ENCODE measurements around the gene GALM. TPM values are rescaled to one million over a fixed set of nuclear protein-coding genes. Genes with fewer than 3 reads are reported as not detected.

Gene GALM
- total and polyA plus RNA-seq, 2 of the 13 experiments (the other 11 are each of a cell fraction or from before 2014, with no cell fraction given), result 65.5 to 90.0 TPM

- TF ChIP-seq ZNF34 (CRISPR knock-in tag; IDR thresholded peaks at IDR 0.05; ENCODE audit: borderline replicate concordance) (no peak; the same call in 1 of the 2 replicates), RFXANK (CRISPR knock-in tag; IDR thresholded peaks at IDR 0.05) (0 out of 2 replicates have a peak, but pooled peaks have one; percentile 22), ERF (CRISPR knock-in tag; IDR thresholded peaks at IDR 0.05) (peak; percentile 93), ZSCAN22 (CRISPR knock-in tag; IDR thresholded peaks at IDR 0.05) (no peak), ZBTB49 (CRISPR knock-in tag; IDR thresholded peaks at IDR 0.05; ENCODE audit: borderline replicate concordance) (no peak), CHD4 (IDR thresholded peaks at IDR 0.05; ENCODE audit: borderline replicate concordance, low read length) (no peak), PHB2 (IDR thresholded peaks at IDR 0.05; ENCODE audit: partially characterized antibody) (no peak), ZNF670 (CRISPR knock-in tag; IDR thresholded peaks at IDR 0.05; ENCODE audit: borderline replicate concordance) (peak; percentile 95; the same call in 1 of the 2 replicates), ZFP37 (CRISPR knock-in tag; IDR thresholded peaks at IDR 0.05; ENCODE audit: borderline replicate concordance) (peak; percentile 79), CTCF (CRISPR knock-in tag; IDR thresholded peaks at IDR 0.05) (no peak), SP4 (CRISPR knock-in tag; IDR thresholded peaks at IDR 0.05) (peak; percentile 89), MYPOP (CRISPR knock-in tag; IDR thresholded peaks at IDR 0.05) (peak; percentile 92), HNRNPLL (IDR thresholded peaks at IDR 0.05; ENCODE audit: low read depth, low read length, poor library complexity, severe bottlenecking) (peak; percentile 94), PLSCR1 (CRISPR knock-in tag; IDR thresholded peaks at IDR 0.05; ENCODE audit: borderline replicate concordance) (peak; percentile 16; the same call in 1 of the 2 replicates), ZNF607 (CRISPR knock-in tag; IDR thresholded peaks at IDR 0.05; ENCODE audit: borderline replicate concordance) (peak; percentile 50; the same call in 1 of the 2 replicates), DPF2 (CRISPR knock-in tag; IDR thresholded peaks at IDR 0.05; ENCODE audit: borderline replicate concordance, low read depth) (no peak; the same call in 1 of the 2 replicates), ZSCAN21 (CRISPR knock-in tag; IDR thresholded peaks at IDR 0.05; ENCODE audit: borderline replicate concordance) (peak; percentile 83), FOXA1 (IDR thresholded peaks at IDR 0.05) (no peak), FOXA1 (CRISPR knock-in tag; IDR thresholded peaks at IDR 0.05) (0 out of 2 replicates have a peak, but pooled peaks have one; percentile 26), EP300 (IDR thresholded peaks at IDR 0.05; ENCODE audit: low read depth in 2 of 2, low read length in 2 of 2) (peak in 1 of 2 experiments; percentile 45; a peak in 2 of 4 replicates), EP300 (CRISPR knock-in tag; IDR thresholded peaks at IDR 0.05; ENCODE audit: borderline replicate concordance) (no peak; the same call in 1 of the 2 replicates), RAD21 (CRISPR knock-in tag; IDR thresholded peaks at IDR 0.05) (peak; percentile 56; the same call in 1 of the 2 replicates)
Measured at GRCh38 chr2:38750891-38751595, 85.1 kb downstream of the GALM start, which contains the start of gene SRSF7 (continued).

All from HepG2 (cell line).